Measurements from ENCODE around the gene ISG15. TPM values are rescaled to one million over a fixed set of nuclear protein-coding genes. Genes with fewer than 3 reads are reported as not detected.
A peak's percentile ranks its signal among the peaks of the same experiment; 100 is the strongest.

ISG15 gene
- total RNA-seq, 2 experiments from 2014 or later, result 94.5 to 102 TPM

DNA sequence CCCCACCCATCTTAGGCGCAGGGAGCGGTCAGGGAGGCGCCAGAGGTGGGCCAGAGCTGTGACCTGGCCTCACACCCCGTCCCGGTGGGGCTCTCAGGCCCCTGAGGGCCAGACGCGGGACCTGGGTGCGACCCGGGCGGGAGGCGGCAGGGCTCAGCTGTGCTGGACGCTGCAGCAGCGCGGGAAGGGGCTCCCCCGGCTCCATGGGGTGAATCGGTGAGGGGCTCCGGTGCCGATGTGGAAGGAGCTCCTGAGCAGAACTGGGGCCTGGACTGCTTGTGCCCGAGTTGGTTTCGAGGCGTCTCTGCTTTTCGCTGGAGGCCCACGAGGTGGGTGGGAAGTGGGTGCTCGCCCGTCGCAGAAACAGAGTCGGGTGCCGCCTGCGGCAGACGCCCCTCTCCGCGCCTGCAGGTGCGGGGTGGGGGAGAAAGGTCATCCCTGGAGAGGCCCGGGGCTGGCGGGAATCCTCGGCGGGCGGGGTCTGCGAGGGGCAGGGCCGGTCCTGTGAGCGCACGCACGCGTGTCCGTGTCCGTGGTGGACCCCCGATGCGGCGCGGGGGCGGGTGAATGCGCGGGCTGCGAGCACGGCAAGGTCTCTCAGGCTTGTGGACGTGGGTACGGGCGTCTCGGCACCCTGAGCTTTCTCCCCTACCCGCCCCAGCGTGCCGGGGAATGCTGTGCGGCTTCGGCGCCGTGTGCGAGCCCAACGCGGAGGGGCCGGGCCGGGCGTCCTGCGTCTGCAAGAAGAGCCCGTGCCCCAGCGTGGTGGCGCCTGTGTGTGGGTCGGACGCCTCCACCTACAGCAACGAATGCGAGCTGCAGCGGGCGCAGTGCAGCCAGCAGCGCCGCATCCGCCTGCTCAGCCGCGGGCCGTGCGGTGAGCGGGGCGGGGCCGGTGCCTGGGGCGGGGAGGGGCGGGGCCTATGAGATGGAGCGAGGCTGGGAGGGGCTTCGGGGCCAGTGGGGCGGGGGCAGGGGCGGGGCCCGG lies 27.0 kb downstream of the ISG15 start:
- H3K9me3 Mint-ChIP-seq, result peaks cover 2% of the 10 kb centered on the region
- intact Hi-C loops (cut with micrococcal nuclease), result no loop called here
- H3K27ac Mint-ChIP-seq, result no peak overlapping the region
- H3K4me1 Mint-ChIP-seq (ENCODE audit: low read depth), result peaks cover 19% of the 10 kb centered on the region
- ChIA-PET POLR2A (interaction anchor here (0.6 to 4.7 kb wide), 8 partner anchors 8 to 375 kb away, joined by 3 to 30 read pairs (median 3); no protein-coding TSS in a partner anchor), CTCF (interaction anchor here (1.1 to 3.6 kb wide), 7 partner anchors 19 to 252 kb away, joined by 3 to 21 read pairs (median 4); no protein-coding TSS in a partner anchor)
- peak overlapping the region; percentile 57 for H3K4me3 Mint-ChIP-seq
- peaks cover 26% of the 10 kb centered on the region for H3K27me3 Mint-ChIP-seq
- peak; percentile 88 for ATAC-seq
- peaks cover 9% of the 10 kb centered on the region for H3K36me3 Mint-ChIP-seq (ENCODE audit: low read depth)
- peak; percentile 85 for DNase-seq
- TF ChIP-seq, protein P1, sequence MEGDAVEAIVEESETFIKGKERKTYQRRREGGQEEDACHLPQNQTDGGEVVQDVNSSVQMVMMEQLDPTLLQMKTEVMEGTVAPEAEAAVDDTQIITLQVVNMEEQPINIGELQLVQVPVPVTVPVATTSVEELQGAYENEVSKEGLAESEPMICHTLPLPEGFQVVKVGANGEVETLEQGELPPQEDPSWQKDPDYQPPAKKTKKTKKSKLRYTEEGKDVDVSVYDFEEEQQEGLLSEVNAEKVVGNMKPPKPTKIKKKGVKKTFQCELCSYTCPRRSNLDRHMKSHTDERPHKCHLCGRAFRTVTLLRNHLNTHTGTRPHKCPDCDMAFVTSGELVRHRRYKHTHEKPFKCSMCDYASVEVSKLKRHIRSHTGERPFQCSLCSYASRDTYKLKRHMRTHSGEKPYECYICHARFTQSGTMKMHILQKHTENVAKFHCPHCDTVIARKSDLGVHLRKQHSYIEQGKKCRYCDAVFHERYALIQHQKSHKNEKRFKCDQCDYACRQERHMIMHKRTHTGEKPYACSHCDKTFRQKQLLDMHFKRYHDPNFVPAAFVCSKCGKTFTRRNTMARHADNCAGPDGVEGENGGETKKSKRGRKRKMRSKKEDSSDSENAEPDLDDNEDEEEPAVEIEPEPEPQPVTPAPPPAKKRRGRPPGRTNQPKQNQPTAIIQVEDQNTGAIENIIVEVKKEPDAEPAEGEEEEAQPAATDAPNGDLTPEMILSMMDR (IDR thresholded peaks at IDR 0.05), result no peak

DNA sequence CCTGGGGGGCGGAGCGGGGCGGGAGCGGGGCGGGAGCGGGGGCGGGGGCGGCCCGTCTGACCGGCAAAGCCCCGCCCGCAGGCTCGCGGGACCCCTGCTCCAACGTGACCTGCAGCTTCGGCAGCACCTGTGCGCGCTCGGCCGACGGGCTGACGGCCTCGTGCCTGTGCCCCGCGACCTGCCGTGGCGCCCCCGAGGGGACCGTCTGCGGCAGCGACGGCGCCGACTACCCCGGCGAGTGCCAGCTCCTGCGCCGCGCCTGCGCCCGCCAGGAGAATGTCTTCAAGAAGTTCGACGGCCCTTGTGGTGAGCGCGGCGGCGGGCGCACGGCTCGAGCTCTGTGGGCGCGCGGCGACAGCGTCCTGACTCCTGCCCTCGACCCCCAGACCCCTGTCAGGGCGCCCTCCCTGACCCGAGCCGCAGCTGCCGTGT lies 27.8 kb downstream of the ISG15 start:
- H3K9me3 Mint-ChIP-seq, result peaks cover 2% of the 10 kb centered on the region
- TF ChIP-seq, protein P1 (IDR thresholded peaks at IDR 0.05), result no peak
- H3K4me1 Mint-ChIP-seq (ENCODE audit: low read depth), result peaks cover 15% of the 10 kb centered on the region
- H3K4me3 Mint-ChIP-seq, result no peak overlapping the region
- peak; percentile 13 for ATAC-seq
- intact Hi-C loops (cut with micrococcal nuclease), result no loop called here
- DNase-seq, result no peak
- peaks cover 9% of the 10 kb centered on the region for H3K36me3 Mint-ChIP-seq (ENCODE audit: low read depth)
- H3K27me3 Mint-ChIP-seq, result peaks cover 22% of the 10 kb centered on the region
- no peak overlapping the region for H3K27ac Mint-ChIP-seq
- POLR2A ChIA-PET, result interaction anchor here (0.6 to 4.7 kb wide), 7 partner anchors 10 to 374 kb away, joined by 3 to 30 read pairs (median 3); no protein-coding TSS in a partner anchor
- CTCF ChIA-PET, result interaction anchor here (1.3 to 2.1 kb wide), 4 partner anchors 18 to 82 kb away, joined by 4 to 9 read pairs (median 5); no protein-coding TSS in a partner anchor

DNA sequence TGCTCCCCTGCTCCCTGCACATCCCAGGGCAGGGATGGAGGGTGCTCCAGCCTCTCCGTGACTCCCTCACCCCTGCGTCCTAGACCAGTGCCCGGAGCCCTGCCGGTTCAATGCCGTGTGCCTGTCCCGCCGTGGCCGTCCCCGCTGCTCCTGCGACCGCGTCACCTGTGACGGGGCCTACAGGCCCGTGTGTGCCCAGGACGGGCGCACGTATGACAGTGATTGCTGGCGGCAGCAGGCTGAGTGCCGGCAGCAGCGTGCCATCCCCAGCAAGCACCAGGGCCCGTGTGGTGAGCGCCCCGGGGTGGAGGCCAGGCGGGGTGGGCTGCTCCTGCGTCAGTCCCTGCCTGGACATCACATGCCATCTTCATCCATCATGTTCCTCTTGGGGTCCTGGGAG lies 28.6 kb downstream of the ISG15 start:
- Mint-ChIP-seq H3K4me3 (no peak overlapping the region), H3K36me3 (ENCODE audit: low read depth) (peaks cover 9% of the 10 kb centered on the region), H3K27me3 (peaks cover 18% of the 10 kb centered on the region), H3K9me3 (peaks cover 2% of the 10 kb centered on the region), H3K4me1 (ENCODE audit: low read depth) (peaks cover 15% of the 10 kb centered on the region), H3K27ac (no peak overlapping the region)
- TF ChIP-seq, protein P1 (IDR thresholded peaks at IDR 0.05), result no peak
- CTCF ChIA-PET, result interaction anchor here (1.3 kb wide), 1 partner anchor 22 kb away, joined by 6 read pairs; no protein-coding TSS in a partner anchor
- no peak for ATAC-seq
- DNase-seq, result no peak
- POLR2A ChIA-PET, result no interaction called here
- intact Hi-C loops (cut with micrococcal nuclease), result no loop called here

DNA sequence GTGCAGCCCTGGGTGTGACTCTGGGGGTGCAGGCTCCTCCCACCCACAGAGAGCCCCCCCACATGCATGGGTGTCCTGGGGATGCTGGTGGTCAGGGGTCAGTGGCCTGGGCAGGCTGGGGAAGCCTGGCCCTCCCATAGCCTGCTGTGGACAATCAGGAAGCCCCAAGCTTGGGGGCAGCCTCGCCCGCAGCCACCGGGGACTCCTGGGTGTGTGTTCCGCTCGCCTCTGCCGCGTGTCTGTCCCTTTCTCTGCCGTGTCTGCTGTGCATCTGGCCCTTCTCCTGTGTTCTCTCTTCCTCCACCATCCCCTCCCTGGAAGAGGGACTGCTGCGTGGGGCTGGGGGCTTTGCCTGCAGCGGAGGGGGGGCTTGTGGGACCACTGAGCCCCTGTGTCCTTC lies 29.5 kb downstream of the ISG15 start:
- Mint-ChIP-seq H3K27ac (no peak overlapping the region), H3K36me3 (ENCODE audit: low read depth) (peaks cover 9% of the 10 kb centered on the region), H3K9me3 (peaks cover 2% of the 10 kb centered on the region), H3K4me1 (ENCODE audit: low read depth) (peaks cover 15% of the 10 kb centered on the region), H3K27me3 (peaks cover 12% of the 10 kb centered on the region), H3K4me3 (no peak overlapping the region)
- POLR2A ChIA-PET, result no interaction called here
- ATAC-seq (no peak), DNase-seq (no peak)
- intact Hi-C loops (cut with micrococcal nuclease), result no loop called here
- TF ChIP-seq, protein P1 (IDR thresholded peaks at IDR 0.05), result no peak
- CTCF ChIA-PET, result no interaction called here

DNA sequence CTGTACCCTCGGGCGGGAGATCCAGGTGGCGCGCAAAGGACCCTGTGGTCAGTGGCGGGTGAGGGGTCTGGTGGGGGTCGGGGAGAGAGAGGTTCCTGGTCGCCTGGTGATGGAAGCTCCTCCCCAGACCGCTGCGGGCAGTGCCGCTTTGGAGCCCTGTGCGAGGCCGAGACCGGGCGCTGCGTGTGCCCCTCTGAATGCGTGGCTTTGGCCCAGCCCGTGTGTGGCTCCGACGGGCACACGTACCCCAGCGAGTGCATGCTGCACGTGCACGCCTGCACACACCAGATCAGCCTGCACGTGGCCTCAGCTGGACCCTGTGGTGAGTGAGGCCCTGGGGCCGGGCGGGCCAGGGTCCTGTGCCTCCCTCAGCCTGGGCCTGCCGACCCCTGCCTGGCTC lies 30.1 kb downstream of the ISG15 start:
- Mint-ChIP-seq H3K9me3 (peaks cover 2% of the 10 kb centered on the region), H3K27ac (no peak overlapping the region), H3K4me1 (ENCODE audit: low read depth) (peaks cover 14% of the 10 kb centered on the region), H3K36me3 (ENCODE audit: low read depth) (peaks cover 9% of the 10 kb centered on the region), H3K27me3 (peaks cover 10% of the 10 kb centered on the region), H3K4me3 (no peak overlapping the region)
- CTCF ChIA-PET, result no interaction called here
- TF ChIP-seq, protein P1 (IDR thresholded peaks at IDR 0.05), result no peak
- POLR2A ChIA-PET, result interaction anchor here (0.7 kb wide), 1 partner anchor 230 kb away, joined by 4 read pairs; the partner anchor contains the start of gene UBE2J2
- ATAC-seq (no peak), DNase-seq (no peak)
- intact Hi-C loops (cut with micrococcal nuclease), result no loop called here
